K562 treated with DMSO at 1 percent for 4 hours (cell line): Measurements from ENCODE around the gene HHAT. TPM values are rescaled to one million over a fixed set of nuclear protein-coding genes. Genes with fewer than 3 reads are reported as not detected.

Experiments used
- total RNA-seq: library from RNA; unstranded; fragments of 300-600 nt; gene quantifications from 2 replicates; pipeline ENCODE4 v1.2.3, GENCODE V29; 2022; ENCODE audit not compliant: insufficient read depth

HHAT gene
- not detected in 2 replicates for total RNA-seq

DNA sequence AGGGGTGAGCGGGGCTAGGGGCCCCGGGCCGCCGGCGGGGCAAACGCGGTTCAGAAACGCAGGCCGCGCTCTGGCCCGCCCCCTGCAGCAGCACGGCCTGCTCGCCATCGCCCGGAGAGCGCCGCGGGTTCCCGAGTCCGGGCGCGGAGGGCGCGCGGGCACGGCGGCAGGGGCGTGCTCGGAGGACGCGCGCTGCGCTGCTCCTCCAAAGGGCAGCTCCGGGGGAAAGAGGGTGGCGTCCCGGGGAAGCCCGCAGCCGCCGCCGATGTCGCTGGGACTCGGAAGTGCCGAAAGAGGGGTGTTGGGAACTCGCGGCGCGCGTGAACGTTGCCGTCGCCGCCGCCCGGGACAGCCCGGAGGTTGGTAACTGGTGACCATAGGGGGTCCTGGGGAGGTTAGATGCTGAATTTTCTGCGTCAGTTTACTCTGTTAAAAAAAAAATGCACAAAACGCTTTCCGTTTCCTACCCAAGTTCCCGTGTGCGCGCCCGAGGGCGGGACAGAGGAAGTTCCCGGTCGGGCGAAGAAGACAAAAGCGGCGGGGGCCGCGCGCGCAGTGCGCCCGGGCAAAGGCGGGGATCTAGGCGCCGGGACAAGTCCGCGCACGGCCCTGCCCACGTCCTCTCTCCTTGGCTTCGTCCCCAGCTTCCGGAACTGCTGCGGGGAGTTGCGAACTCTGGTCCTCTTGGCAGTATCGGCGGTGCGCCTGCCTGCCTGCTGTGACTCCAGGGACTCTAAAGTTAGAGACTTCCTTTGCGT, at the start of gene HHAT:
TSS of gene HHAT (plus strand) at position 157 of the 758 bp plus-strand sequence. CDS start 20,074 bp downstream, outside the sequence.

Other genes with a start within 250 kb of the HHAT start
- gene SERTAD4, start 96.1 kb upstream of the HHAT start, total RNA-seq, result not detected in 2 replicates